Uterus (tissue), 4 donors: ENCODE results near the gene FAM209B. TPM values are rescaled to one million over a fixed set of nuclear protein-coding genes. Genes with fewer than 3 reads are reported as not detected.
"Not testable (repeated sequence)": the region's sequence is repeated elsewhere in the genome, so short reads cannot be mapped to it uniquely, and the experiment has no call there.

Experiments used
- DNase-seq, 2 donors: peaks; one replicate each; pipeline ENCODE4 v3.0.0-alpha.2; 2019 to 2020
- H3K27ac ChIP-seq, 2 donors: fragments of 200-600 bp; sonication (generic); 1 replicate in 1 of 2; 2 replicates in 1 of 2; pipeline ENCODE4 v1.5.1; 2016 to 2018
- H3K27me3 ChIP-seq, 2 donors: fragments of 200-600 bp; sonication (generic); one replicate each; pipeline ENCODE4 v1.5.1; 2018 to 2019; ENCODE audit warnings: control low read depth in 1 of 2
- H3K36me3 ChIP-seq, 2 donors: fragments of 200-600 bp; sonication (generic); one replicate each; pipeline ENCODE4 v1.5.1; 2019; ENCODE audit warnings: control low read depth in 1 of 2
- H3K4me1 ChIP-seq, 2 donors: fragments of 200-600 bp; sonication (generic); one replicate each; pipeline ENCODE4 v1.5.1; 2018 to 2019; ENCODE audit warnings: control low read depth in 1 of 2
- H3K4me3 ChIP-seq, 2 donors: fragments of 200-600 bp; sonication (generic); 1 replicate in 1 of 2; 2 replicates in 1 of 2; pipeline ENCODE4 v1.5.1; 2018 to 2019; ENCODE audit warnings: mild to moderate bottlenecking in 1 of 2
- H3K9me3 ChIP-seq, 2 donors: fragments of 200-600 bp; sonication (generic); one replicate each; pipeline ENCODE4 v1.5.1; 2019; ENCODE audit warnings: control low read depth in 1 of 2
- CTCF ChIP-seq, 4 experiments: fragments of 200-600 bp in 2 of 4; fragments of 450-650 bp in 2 of 4; sonication (generic) in 2 of 4; IDR thresholded peaks; one replicate each; pipeline ENCODE4 v1.5.1; 2016 to 2019; ENCODE audit warnings: antibody characterized with exemption in 4 of 4, mild to moderate bottlenecking in 2 of 4, moderate library complexity in 1 of 4
- POLR2A ChIP-seq, 2 donors: fragments of 450-650 bp; IDR thresholded peaks; one replicate each; pipeline ENCODE4 v1.6.1; 2016; ENCODE audit warnings: antibody characterized with exemption in 2 of 2, mild to moderate bottlenecking in 1 of 2, moderate library complexity in 1 of 2
- intact Hi-C: fragments of 100-400 bp; cut with DNase I; formaldehyde crosslinking; loops from one replicate; pipeline ENCODE4 v1.15.1; 2023; ENCODE audit warnings: low total_unique reads
- total RNA-seq, 4 donors: library from RNA; depleted of rRNA in 3 of 4; stranded (reverse); fragments of >200 nt in 3 of 4; gene quantifications; one replicate each; pipeline versions ENCODE4 v1.1.0 to v1.2.4, GENCODE V29; 2014 to 2023
- donor health status: DM: yes; HTN: yes; CAD: no.

Gene FAM209B
- total RNA-seq = under 1 TPM in 1 of 4 donors, not detected in 3; 0.79 TPM

DNA sequence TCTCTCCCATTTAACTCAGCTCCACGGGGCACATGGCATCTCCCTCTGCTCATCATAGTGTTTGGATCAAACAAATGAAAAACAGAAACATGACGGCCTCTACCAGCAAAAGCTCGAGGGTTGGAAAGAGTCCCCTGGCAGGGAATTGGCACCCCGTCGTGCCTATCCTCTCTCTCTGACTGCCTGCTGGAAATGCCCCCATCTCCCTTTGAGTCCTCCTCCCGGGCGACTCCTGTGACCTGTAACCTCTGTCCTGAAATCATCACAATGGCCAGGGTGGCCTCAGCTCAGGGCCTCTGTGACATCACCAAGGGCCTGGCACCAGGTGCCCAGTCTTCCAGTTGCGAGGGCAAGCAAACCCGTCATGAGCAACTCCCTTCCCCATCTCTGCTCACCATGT is at the start of gene FAM209B:
Gene FAM209B (plus strand): TSS at position 301 of the 400 bp plus-strand sequence. CDS start 96 bp downstream, at position 397.
- H3K27me3 ChIP-seq, H3K36me3 ChIP-seq, H3K4me1 ChIP-seq, H3K4me3 ChIP-seq, H3K27ac ChIP-seq, H3K9me3 ChIP-seq, DNase-seq, intact Hi-C loops: not testable (repeated sequence)

GRCh38 chr20:56483970-56484369 is 49.1 kb upstream of the FAM209B start:
- H3K4me3 ChIP-seq = no peak overlapping the region
- no peaks in the 10 kb centered on the region for H3K9me3 ChIP-seq
- no peaks in the 10 kb centered on the region for H3K27me3 ChIP-seq
- no peaks in the 10 kb centered on the region for H3K4me1 ChIP-seq
- no peak overlapping the region for H3K27ac ChIP-seq
- DNase-seq = no peak
- no peaks in the 10 kb centered on the region for H3K36me3 ChIP-seq
- TF ChIP-seq CTCF (IDR thresholded peaks at IDR 0.05) = no peak
- no peak for TF ChIP-seq POLR2A (IDR thresholded peaks at IDR 0.05)
- intact Hi-C loops = no loop called here

- intact Hi-C loops = no loop called here
- H3K27ac ChIP-seq = no peak overlapping the region
- no peak for DNase-seq
- no peaks in the 10 kb centered on the region for H3K27me3 ChIP-seq
- TF ChIP-seq POLR2A (IDR thresholded peaks at IDR 0.05) (no peak), CTCF (IDR thresholded peaks at IDR 0.05) (no peak)
- no peak overlapping the region for H3K4me3 ChIP-seq
- no peaks in the 10 kb centered on the region for H3K4me1 ChIP-seq
- no peaks in the 10 kb centered on the region for H3K36me3 ChIP-seq
- H3K9me3 ChIP-seq = no peaks in the 10 kb centered on the region
Measured at GRCh38 chr20:56487216-56487615, 45.8 kb upstream of the FAM209B start.

DNA sequence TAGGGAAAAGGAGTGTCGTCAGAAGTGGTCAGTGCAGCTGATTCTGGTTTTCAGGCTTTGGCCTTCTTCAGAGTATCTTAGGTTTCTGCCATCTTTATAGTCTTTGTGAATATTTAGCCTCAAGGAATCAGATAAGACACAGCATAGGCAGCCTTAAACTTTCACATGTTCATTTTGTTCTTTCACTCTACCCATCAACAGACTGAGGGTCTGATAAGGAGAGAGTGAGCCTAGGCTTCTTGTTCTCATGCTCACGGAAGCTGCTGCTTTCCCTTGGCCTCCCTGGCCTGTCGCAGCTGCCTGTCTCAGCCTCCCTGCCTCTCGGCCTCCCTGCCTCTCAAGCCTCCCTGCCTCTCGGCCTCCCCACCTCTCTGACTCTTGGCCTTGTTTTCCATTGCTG is 44.5 kb upstream of the FAM209B start:
- H3K27ac ChIP-seq = no peak overlapping the region
- intact Hi-C loops = no loop called here
- no peak for DNase-seq
- H3K27me3 ChIP-seq = no peaks in the 10 kb centered on the region
- H3K9me3 ChIP-seq = no peaks in the 10 kb centered on the region
- TF ChIP-seq POLR2A (IDR thresholded peaks at IDR 0.05) (no peak), CTCF (IDR thresholded peaks at IDR 0.05) (no peak)
- H3K4me1 ChIP-seq = no peaks in the 10 kb centered on the region
- H3K4me3 ChIP-seq = no peak overlapping the region
- H3K36me3 ChIP-seq = no peaks in the 10 kb centered on the region

DNA sequence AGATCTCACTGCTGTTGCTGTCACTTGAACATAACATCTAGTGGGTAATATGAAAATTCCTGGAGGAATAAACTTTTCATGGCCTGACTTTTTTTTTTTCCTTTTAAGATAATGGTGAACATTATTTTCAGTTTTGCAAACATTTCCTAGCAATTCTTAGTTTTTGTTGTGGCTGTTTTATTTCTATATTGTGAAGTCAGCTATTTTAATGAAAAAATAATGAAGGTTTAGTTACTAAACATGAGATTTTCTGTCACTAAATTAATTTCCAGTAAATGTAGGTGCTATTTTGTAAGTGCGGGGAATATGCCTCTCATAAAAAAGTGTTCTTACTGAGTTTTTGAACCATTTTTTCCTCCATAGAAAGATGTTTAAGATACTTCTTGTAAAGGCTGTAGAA is 31.9 kb upstream of the FAM209B start:
- no peak for DNase-seq
- Histone ChIP-seq H3K27ac (no peak overlapping the region), H3K27me3 (no peaks in the 10 kb centered on the region), H3K36me3 (no peaks in the 10 kb centered on the region), H3K9me3 (no peaks in the 10 kb centered on the region), H3K4me1 (no peaks in the 10 kb centered on the region), H3K4me3 (no peak overlapping the region)
- intact Hi-C loops = no loop called here
- TF ChIP-seq POLR2A (IDR thresholded peaks at IDR 0.05) = no peak
- TF ChIP-seq CTCF (IDR thresholded peaks at IDR 0.05) = no peak

DNA sequence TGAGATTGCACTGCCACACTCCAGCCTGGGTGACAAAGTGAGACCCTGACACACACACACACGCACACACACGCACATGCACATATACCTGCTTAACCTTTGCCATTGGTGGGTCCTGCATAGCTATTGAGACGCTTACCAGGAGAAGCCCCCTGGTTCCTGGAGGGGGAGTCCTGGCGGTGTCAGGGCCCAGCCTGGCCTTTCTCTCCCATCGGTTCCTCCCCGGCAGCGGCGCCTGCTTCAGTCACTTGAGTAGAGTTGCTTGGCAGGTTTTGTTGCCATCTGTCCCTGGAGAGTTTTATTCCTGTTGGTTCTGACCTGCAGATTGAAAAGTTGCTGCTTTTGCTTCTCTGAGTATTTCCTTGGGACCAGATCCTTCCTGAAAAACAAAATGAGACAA is 29.1 kb upstream of the FAM209B start:
- H3K4me1 ChIP-seq = no peaks in the 10 kb centered on the region
- intact Hi-C loops = no loop called here
- no peaks in the 10 kb centered on the region for H3K27me3 ChIP-seq
- H3K27ac ChIP-seq = no peak overlapping the region
- no peaks in the 10 kb centered on the region for H3K9me3 ChIP-seq
- H3K36me3 ChIP-seq = no peaks in the 10 kb centered on the region
- H3K4me3 ChIP-seq = no peak overlapping the region
- no peak for TF ChIP-seq POLR2A (IDR thresholded peaks at IDR 0.05)
- TF ChIP-seq CTCF (IDR thresholded peaks at IDR 0.05) = no peak
- DNase-seq = no peak
